ENCODE data around the gene PGPEP1. TPM values are rescaled to one million over a fixed set of nuclear protein-coding genes. Genes with fewer than 3 reads are reported as not detected.
"Not testable (repeated sequence)": the region's sequence is repeated elsewhere in the genome, so short reads cannot be mapped to it uniquely, and the experiment has no call there.

PGPEP1 gene
- polyA plus RNA-seq, 1 donor, result 27.2 TPM

- peak; percentile 45 for DNase-seq
These were observed 9.5 kb upstream of the PGPEP1 start for GRCh38 chr19:18330868-18331267.

DNA sequence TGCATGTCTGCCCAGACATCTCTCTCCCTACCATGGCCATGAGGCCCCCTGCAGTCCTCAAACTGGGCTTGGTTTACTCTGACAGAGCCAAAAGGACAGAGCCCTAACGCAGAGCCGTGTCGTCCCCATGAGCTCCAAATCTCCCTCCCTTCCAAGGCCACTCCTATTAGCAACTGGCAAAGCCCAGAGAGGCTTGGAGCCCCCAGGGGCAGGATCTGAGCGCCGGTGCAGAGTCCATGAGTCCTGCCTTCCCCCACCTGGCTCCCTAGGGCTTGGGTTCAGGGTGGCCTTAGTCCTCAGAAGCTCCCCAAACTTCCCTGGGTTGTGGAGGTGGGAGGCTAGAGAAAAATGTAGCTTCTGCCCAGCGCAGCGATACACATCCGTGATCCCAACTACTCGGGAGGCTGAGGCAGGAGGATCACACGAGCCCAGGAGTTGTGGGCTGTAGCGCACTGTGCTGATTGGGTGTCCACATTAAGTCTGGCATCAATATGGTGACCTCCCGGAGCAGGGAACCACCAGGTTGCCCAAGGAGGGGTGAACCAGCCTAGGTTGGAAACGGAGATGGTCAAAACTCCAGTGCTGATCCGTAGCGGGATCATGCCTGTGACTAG lies 7.4 kb upstream of the PGPEP1 start:
- DNase-seq, result no peak

GRCh38 chr19:18333680-18334079 lies 6.7 kb upstream of the PGPEP1 start:
- no peak for DNase-seq

- DNase-seq, result no peak
These were observed 4.3 kb upstream of the PGPEP1 start for GRCh38 chr19:18336121-18336520.

- DNase-seq, result no peak
These were observed 1.9 kb upstream of the PGPEP1 start for GRCh38 chr19:18338541-18338940.

GRCh38 chr19:18339723-18340122 lies 675 bp upstream of the PGPEP1 start:
- DNase-seq, result no peak

- no peak for DNase-seq
These were observed 831 bp downstream of the PGPEP1 start for GRCh38 chr19:18340990-18341868.

DNA sequence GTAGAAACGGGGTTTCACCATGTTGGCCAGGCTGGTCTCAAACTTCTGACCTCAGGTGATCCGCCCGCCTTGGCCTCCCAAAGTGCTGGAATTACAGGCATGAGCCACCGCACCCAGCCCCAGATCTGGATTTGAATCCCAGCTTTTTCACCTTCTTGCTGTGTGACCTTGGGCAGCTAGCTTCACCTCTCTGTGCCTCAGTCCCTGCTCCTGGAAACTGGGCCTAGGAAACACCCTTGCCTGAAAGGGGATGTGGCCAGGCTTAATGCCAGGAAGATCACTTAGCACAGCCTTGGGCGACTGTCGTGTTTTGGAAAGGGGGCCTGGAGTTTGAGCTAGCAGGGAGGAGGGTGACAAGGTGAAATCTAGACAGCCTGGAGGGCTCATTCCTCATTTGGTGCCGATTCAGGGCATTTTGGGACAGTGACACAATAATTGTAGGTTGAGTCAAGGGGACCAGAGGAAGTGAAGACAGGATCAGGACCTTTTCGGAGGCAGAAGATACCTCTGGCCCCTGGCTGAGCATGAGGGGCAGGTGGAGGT lies 1.8 kb downstream of the PGPEP1 start:
- no peak for DNase-seq

- DNase-seq, result no peak
These were observed 4.2 kb downstream of the PGPEP1 start for GRCh38 chr19:18344582-18344950.

DNA sequence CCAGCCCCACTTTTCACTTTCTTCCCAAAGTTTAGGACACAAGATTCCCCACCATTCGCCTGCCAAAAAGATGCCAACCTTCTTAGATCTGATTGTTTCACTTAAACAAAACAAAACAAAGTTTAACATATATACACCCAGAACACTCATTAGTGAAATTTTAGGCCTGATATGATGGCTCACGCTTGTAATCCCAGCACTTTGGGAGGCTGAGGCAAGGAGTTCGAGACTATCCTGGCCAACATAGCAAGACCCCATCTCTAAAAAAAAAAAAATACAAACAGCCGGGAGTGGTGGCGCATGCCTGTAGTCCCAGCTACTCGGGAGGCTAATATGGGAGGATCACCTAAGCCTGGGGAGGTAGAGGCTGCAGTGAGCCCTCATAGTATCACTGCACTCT lies 4.9 kb downstream of the PGPEP1 start:
- no peak for DNase-seq

DNA sequence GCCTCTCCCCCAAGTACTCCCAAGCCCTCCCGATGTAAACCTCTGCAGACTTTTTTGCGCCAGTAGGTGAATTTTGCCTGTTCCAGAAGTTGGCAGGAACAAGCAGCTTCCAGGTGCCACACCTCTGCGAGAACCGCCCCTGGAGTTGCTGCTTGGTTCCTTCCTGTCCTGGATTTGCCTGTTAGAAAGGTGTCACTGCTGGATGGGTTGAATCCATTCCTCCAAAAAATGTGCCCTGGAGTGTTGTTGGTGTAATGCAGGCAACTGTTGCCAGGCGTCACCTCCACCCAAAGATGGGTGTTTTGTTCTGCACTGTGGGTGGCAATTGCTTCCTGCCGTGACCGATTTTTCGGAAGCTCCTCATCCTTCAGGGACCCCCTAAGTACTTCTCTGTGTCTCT lies 5.7 kb downstream of the PGPEP1 start:
- DNase-seq, result no peak

DNA sequence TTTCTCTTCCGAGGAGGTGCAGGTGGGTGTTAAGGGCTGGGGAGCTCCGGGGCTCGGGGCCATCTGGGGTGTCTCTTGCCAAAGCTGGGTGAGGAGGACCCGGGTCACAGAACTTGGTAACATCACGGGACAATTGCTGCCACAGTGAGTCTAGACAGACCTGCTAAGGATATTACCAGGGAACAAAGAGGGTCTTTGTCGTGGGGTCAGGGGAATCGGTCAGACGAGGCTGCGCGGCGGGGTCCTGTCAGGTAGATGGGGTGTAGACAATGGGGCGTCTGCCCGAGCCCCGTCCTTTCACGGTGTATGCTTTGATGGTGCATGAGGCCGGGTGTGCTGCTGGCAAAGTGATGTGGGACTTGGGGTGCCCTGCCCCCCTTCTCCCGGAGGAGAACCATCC lies 7.8 kb downstream of the PGPEP1 start:
- no peak for DNase-seq

DNA sequence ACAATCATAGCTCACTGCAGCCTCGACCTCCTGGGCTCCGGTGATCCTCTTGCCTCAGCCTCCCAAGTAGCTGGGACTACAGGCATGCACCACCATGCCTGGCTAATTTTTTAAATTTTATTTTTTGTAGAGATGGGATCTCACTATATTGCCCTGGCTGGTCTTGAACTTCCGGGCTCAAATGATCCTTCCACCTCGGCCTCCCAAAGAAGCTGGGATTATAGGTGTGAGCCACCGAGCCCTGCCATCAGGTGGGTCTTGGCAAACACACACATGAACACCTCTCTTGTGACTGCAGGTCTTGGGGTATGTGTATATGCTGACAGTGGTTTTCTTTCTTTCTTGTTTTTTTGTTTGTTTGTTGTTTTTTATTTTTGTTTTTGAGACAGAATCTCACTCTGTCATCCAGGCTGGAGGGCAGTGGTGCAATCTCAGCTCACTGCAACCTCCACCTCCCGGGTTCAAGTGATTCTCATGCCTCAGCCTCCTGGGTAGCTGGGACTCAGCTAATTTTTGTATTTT lies 8.5 kb downstream of the PGPEP1 start:
- not testable (repeated sequence) for DNase-seq

DNA sequence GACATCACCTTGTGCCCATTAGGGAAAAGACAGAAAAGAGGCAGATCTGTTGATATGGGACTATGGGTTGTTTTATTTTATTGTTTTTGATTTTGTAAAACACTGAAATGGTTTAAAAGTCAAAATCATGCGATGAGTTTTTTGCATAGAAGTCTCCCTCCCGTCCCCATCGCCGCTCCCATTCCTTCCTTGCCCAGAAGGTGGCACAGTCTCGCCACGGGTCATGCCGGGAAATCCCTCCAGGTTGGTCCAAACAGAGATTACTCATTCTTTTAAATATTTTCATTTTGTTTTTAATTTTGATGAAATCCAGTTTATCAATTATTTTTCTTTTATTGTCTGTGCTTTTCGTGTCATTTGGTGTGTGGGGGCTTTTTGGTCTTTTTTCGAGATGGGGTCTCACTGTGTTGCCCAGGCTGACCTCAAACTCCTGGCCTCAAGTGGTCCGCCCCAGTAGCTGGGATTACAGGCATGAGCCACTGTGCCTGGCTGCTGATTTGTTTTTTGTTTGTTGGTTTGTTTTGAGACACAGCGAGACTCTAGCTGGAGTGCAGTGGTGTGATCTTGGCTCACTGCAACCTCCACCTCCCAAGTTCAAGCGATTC lies 9.2 kb downstream of the PGPEP1 start:
- no peak for DNase-seq

GRCh38 chr19:18350490-18350889 lies 10.1 kb downstream of the PGPEP1 start:
- no peak for DNase-seq

- no peak for DNase-seq
These were observed 11.1 kb downstream of the PGPEP1 start for GRCh38 chr19:18351544-18351943.

- DNase-seq, result no peak
These were observed 13.1 kb downstream of the PGPEP1 start for GRCh38 chr19:18353378-18354005.

GRCh38 chr19:18354743-18355142 lies 14.3 kb downstream of the PGPEP1 start:
- not testable (repeated sequence) for DNase-seq

DNA sequence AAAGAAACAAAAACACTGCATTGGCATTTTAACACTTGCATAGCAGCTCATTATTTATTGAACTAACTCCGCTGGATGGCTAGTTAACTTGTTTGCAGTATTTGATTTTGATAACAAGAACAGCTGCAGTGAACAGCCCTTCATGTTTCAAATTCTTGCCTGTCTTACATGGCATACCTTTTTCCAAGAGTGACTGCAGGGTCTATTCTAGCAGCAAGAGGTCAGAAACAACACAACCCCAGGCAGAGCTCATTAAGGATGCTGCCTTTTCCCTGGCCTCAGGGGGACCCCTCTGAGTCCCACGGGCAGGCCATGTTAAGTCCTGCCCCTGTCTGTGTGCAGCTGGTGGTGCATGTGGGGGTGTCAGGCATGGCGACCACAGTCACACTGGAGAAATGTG lies 16.6 kb downstream of the PGPEP1 start:
- no peak for DNase-seq

DNA sequence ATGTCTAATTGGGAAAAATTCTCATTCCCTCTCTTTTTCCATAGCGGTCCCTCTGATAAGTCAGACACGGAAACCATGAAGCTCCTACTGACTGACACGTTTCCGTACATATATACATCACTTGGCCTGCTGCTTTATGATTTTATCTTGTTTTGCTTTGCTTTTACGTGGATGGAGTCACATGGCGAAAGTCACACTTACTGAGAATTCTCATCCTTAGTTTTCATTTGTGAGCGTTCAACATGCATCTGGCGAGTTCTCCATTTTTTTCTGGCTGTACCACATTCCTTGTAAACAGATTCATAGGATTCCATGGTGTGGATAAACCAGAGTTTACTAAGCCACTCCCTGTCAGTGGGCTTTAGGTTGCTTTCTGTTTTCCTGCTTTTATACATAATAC lies 21.2 kb downstream of the PGPEP1 start:
- DNase-seq, result no peak

DNA sequence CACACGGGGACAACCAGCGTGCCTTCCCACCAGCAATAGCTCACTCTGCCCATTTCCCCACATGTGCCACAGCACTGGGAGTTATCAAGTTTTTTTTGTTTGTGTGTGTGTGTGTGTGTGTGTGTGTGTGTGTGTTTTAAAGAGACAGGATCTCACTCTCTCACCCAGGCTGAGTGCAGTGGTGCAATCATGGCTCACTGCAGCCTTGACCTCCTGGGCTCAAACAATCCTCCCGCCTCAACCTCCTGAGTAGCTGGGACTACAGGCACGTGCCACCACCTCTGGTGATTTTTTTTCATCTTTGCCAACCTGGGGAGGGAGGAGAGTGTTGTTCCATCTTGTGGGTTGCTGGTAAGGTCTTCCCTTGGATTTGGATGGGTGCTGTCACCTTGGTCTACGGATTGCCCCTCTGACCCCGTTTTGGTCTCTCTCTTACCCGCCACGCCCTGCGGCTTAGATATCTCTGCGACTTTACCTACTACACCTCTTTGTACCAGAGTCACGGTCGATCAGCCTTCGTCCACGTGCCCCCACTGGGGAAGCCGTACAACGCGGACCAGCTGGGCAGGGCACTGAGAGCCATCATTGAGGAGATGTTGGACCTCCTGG lies 22.6 kb downstream of the PGPEP1 start:
- no peak for DNase-seq

DNA sequence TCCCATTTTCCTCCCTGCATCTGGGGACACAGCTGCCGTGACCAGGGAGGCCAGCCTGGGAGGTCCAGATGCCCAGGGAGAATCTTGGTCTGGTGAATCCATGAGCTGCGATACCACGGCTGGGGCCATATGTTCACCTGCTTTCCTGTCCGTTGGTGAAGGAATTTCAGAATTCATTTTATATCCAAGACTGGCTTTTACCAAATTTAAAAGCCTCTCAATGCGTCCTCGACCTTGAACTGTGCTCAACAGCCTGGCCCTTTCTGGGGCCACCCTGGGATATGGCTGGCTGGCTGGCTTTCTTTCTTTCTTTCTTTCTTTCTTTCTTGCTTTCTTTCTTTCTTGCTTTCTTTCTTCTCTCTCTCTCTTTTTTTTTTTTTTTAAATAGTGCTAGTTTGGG lies 23.4 kb downstream of the PGPEP1 start:
- no peak for DNase-seq

Data from left kidney (tissue), 2 donors.